T-helper 2 cell treated with Interferon-gamma antibody and Interleukin-4, amounts not matched to agents 5 μg/mL and 100 μg/mL, for 36 hours (primary cell): ENCODE results near the gene KLHL40.

ENCODE experiments used
- DNase-seq: peaks from one replicate; pipeline ENCODE4 v3.0.0; 2021; ENCODE audit warnings: low spot score
- H3K27ac Mint-ChIP-seq: one replicate; pipeline ENCODE4 v1.8.0; 2021; ENCODE audit warnings: mild to moderate bottlenecking, mixed read lengths
- H3K27me3 Mint-ChIP-seq: one replicate; pipeline ENCODE4 v1.8.0; 2021; ENCODE audit warnings: low read depth, mixed read lengths
- H3K36me3 Mint-ChIP-seq: one replicate; pipeline ENCODE4 v1.8.0; 2021; ENCODE audit warnings: low read depth, mixed read lengths
- H3K4me1 Mint-ChIP-seq: one replicate; pipeline ENCODE4 v1.8.0; 2021; ENCODE audit warnings: low read depth, mixed read lengths
- H3K4me3 Mint-ChIP-seq: one replicate; pipeline ENCODE4 v1.8.0; 2022; ENCODE audit warnings: mild to moderate bottlenecking, moderate library complexity, mixed read lengths
- H3K9me3 Mint-ChIP-seq: one replicate; pipeline ENCODE4 v1.8.0; 2021; ENCODE audit warnings: mixed read lengths

The KLHL40 gene

DNA sequence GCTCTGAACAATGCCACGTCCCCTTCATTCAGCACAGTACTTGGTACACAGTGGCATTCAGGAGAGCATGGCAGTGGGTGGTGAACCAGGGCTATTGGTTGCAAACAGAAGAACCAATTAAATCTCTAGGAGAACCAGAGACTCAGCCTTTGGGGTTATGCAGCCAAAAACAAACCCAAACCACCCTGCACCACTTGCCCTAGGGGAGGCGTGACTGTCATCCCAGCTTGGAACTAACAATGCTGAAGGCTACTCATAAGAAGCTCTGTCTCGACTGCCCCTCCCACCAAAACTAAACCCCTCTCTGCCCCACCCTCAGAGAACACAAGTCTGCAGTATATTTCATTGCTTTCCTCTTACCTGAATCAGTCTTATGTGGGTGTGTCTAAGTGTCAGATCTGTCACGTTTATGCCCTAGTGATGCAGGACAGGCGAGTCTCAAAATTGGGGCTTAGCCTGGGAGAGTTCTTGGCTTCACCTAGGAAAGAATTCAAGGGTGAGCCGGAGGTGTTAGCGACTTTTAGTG is 15.2 kb upstream of the KLHL40 start:
- Mint-ChIP-seq H3K4me1 (no peaks in the 10 kb centered on the region), H3K4me3 (no peak overlapping the region), H3K27ac (no peak overlapping the region), H3K36me3 (no peaks in the 10 kb centered on the region), H3K27me3 (no peaks in the 10 kb centered on the region), H3K9me3 (peaks cover 3% of the 10 kb centered on the region)
- no peak for DNase-seq

DNA sequence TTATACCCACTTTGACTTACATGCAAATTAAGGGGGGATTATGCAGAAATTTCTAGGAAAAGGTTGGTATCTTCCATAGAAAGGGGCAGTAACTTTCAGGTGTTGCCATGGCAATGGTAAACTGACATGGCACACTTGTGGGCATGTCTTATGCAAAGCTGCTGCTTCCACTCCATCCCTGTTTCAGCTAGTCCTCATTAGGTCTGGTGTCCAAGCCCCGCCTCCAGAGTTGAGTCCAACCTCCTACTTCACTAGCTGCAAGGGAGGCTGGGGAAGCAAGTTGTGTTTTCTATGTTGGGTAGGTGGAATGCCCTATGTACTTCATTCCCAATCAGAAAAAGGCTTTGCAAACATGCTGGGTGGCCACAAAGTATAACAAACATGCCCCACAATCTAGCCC is 14.7 kb upstream of the KLHL40 start:
- H3K4me3 Mint-ChIP-seq, result no peak overlapping the region
- peaks cover 3% of the 10 kb centered on the region for H3K9me3 Mint-ChIP-seq
- no peak for DNase-seq
- no peak overlapping the region for H3K27ac Mint-ChIP-seq
- no peaks in the 10 kb centered on the region for H3K36me3 Mint-ChIP-seq
- H3K4me1 Mint-ChIP-seq, result no peaks in the 10 kb centered on the region
- H3K27me3 Mint-ChIP-seq, result no peaks in the 10 kb centered on the region

DNA sequence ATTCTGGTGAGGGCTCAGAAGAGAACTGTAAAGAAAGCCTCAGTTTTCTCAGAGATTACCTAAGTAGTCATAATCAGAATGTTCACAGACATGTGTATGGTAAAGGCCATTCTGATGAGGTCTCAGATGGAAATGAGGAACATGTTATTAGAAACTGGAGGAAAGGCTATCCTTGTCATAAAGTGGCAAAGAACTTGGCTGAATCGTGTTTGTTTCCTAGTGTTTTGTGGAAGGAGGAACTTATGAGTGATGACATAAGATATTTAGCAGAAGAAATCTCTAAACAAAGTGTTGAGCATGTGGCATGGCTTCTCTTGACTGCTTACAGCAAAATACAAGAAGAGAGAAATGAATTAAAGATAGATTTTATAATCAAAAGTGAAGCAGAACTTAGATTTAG is 12.8 kb upstream of the KLHL40 start:
- Mint-ChIP-seq H3K9me3 (peaks cover 18% of the 10 kb centered on the region), H3K27ac (no peak overlapping the region), H3K27me3 (no peaks in the 10 kb centered on the region), H3K4me1 (no peaks in the 10 kb centered on the region), H3K36me3 (no peaks in the 10 kb centered on the region), H3K4me3 (no peak overlapping the region)
- DNase-seq, result no peak

DNA sequence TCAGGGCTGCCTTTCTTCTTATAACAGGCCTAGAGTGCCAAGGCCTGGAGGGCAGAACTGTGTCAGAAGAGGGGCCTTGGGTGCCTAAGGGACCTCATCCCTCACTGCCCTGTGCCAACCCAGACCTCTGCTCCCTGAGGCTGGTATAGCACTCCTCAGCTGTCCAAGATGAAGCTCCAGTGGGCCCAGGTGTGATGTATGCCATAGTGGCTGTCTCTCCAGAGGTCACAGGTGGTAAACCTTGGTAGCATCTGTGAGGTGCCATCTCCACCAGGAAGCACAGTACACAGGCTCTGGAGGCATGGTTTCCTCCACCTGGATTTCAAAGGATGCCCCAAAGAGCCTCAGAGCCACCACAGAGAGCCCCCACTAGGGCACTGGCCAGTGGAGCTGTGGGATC is 12.3 kb upstream of the KLHL40 start:
- Mint-ChIP-seq H3K27ac (no peak overlapping the region), H3K9me3 (peaks cover 24% of the 10 kb centered on the region), H3K27me3 (no peaks in the 10 kb centered on the region), H3K4me3 (no peak overlapping the region), H3K4me1 (no peaks in the 10 kb centered on the region), H3K36me3 (no peaks in the 10 kb centered on the region)
- DNase-seq, result no peak

DNA sequence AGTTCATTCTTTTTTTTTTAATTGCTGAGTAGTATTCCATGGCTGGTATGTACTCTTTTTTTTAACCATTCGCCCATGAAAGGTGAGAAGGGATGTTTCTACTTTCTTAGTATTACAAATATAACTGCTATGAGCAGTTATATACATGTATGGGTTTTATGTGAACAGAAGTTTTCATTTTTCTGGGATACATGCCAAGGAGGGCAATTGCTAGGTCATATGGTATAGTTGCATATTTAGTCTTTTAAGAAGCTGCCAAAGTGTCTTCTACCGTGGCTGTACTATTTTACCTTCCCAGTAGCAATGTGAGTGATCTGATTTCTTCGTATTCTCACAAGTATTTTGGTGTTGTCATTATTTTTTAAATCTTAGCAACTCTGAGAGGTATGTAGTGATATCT is 11.2 kb upstream of the KLHL40 start:
- H3K27me3 Mint-ChIP-seq, result no peaks in the 10 kb centered on the region
- no peak overlapping the region for H3K4me3 Mint-ChIP-seq
- H3K4me1 Mint-ChIP-seq, result no peaks in the 10 kb centered on the region

DNA sequence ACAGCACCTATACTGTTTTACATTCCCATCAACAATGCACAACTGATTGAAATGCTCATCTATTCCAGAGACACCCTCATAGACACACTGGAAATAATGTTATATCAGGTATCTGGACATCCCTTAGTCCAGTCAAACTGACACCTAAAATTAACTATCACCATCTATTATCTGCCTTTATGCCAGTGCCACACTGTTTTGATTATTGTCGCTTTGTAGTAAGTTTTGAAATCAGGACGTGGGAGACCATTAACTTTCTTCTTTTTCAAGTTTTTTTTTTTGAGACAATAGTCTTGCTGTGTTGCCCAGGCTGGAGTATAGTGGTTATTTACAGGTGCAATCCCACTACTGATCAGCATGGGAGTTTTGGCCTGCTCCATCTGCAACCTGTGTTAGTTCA is 9.4 kb upstream of the KLHL40 start:
- Mint-ChIP-seq H3K9me3 (peaks cover 27% of the 10 kb centered on the region), H3K4me1 (no peaks in the 10 kb centered on the region), H3K36me3 (no peaks in the 10 kb centered on the region), H3K27ac (no peak overlapping the region), H3K27me3 (no peaks in the 10 kb centered on the region), H3K4me3 (no peak overlapping the region)
- no peak for DNase-seq

More for the DNA sequence above, 11.2 kb upstream of the KLHL40 start:
- Mint-ChIP-seq H3K9me3 (peaks cover 27% of the 10 kb centered on the region), H3K36me3 (no peaks in the 10 kb centered on the region), H3K27ac (no peak overlapping the region)
- DNase-seq, result no peak

DNA sequence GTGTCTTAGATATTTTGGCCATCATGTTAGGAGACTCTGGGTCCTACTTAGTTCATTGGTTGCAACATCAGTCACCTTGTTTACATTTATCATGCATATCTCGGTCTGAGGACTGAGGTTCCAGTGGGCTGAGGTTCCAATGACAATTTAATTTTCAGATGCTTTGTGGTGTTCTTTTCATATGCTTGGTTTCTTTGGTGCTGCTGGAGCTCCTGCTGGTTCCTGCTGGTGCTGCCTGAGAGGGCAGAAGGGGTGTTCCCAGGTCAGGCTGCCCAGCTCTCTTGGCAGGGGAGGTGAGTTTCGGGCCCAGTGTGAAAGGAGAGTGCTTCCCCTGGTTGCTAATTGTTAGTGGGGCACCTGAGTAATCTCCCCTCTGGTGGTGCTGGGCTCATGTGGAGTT is 6.9 kb upstream of the KLHL40 start:
- no peaks in the 10 kb centered on the region for H3K27me3 Mint-ChIP-seq
- H3K36me3 Mint-ChIP-seq, result no peaks in the 10 kb centered on the region
- H3K4me1 Mint-ChIP-seq, result no peaks in the 10 kb centered on the region
- H3K27ac Mint-ChIP-seq, result no peak overlapping the region
- H3K4me3 Mint-ChIP-seq, result no peak overlapping the region
- DNase-seq, result no peak
- peaks cover 27% of the 10 kb centered on the region for H3K9me3 Mint-ChIP-seq

DNA sequence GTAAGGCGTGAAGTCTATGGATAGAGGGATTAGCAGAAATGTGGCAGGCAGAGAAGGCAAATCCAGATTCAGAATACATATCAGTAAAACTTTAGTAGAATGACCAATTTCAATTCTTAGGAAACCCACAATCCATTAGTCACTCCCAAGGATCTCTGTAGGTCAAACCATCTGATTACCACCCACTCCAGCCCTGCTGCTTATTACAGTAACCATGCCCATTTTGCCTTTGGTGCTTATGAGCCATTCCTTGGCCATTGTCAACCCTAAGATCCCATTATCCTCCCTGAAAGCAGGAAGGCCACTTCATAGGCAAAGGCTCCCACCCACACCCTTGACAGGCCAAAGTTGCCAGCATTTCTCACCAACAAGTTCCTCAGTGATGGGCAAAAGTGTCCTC is 5.1 kb upstream of the KLHL40 start:
- H3K27me3 Mint-ChIP-seq, result no peaks in the 10 kb centered on the region
- no peak overlapping the region for H3K27ac Mint-ChIP-seq
- no peak for DNase-seq
- no peaks in the 10 kb centered on the region for H3K36me3 Mint-ChIP-seq
- H3K4me3 Mint-ChIP-seq, result no peak overlapping the region
- H3K9me3 Mint-ChIP-seq, result peaks cover 27% of the 10 kb centered on the region
- no peaks in the 10 kb centered on the region for H3K4me1 Mint-ChIP-seq

DNA sequence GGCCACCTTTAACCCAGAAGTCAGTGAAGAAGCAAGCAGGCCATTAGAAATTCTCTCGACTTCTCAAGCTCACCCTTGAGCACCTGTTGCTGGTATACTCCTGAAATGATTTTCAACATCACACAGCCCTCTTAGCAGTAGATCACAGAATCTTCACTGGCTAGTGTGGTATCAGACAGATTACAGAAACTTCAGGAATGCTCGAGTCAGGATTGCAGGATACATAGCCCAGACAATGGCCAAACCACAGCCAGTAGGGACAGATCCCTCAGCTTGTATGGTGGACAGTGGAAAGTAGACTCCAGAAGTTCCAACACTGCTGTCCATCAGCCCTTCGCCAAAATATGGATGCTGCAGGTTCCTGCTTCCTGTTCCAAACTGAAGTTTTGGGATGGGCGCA is 4.5 kb upstream of the KLHL40 start:
- Mint-ChIP-seq H3K27ac (no peak overlapping the region), H3K27me3 (peaks cover under 1% of the 10 kb centered on the region), H3K36me3 (no peaks in the 10 kb centered on the region), H3K9me3 (peaks cover 27% of the 10 kb centered on the region), H3K4me1 (peaks cover under 1% of the 10 kb centered on the region), H3K4me3 (no peak overlapping the region)
- no peak for DNase-seq

DNA sequence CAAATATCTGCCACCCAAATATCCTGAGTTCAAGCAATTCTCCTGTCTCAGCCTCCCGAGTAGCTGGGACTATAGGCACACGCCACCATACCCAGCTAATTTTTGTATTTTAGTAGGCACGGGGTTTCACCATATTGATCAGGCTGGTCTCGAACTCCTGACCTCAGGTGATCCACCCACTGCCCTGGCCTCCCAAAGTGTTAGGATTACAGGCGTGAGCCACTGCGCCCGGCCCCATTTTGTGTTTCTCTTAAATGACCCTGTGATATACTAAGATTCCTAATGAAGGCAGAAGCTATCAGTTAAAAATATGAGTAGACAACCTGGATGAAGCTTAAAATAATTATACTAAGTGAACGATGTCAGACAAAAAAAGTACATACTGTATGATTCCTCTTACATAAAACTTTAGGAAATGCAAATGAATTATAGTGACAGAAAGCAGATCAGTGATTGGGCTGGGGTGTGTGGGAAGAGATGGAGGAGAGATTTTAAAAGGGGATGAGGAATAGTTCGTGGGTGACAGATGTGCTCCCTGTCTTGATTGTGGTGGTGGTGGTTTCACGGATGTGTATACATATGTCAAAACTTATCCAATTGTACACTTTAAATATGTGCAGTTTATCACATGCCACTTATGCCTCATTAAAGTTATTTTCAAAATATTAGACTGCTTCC is 3.8 kb upstream of the KLHL40 start:
- Mint-ChIP-seq H3K27ac (no peak overlapping the region), H3K4me1 (peaks cover 2% of the 10 kb centered on the region), H3K27me3 (peaks cover 4% of the 10 kb centered on the region), H3K9me3 (peaks cover 20% of the 10 kb centered on the region), H3K4me3 (no peak overlapping the region), H3K36me3 (no peaks in the 10 kb centered on the region)
- DNase-seq, result no peak

DNA sequence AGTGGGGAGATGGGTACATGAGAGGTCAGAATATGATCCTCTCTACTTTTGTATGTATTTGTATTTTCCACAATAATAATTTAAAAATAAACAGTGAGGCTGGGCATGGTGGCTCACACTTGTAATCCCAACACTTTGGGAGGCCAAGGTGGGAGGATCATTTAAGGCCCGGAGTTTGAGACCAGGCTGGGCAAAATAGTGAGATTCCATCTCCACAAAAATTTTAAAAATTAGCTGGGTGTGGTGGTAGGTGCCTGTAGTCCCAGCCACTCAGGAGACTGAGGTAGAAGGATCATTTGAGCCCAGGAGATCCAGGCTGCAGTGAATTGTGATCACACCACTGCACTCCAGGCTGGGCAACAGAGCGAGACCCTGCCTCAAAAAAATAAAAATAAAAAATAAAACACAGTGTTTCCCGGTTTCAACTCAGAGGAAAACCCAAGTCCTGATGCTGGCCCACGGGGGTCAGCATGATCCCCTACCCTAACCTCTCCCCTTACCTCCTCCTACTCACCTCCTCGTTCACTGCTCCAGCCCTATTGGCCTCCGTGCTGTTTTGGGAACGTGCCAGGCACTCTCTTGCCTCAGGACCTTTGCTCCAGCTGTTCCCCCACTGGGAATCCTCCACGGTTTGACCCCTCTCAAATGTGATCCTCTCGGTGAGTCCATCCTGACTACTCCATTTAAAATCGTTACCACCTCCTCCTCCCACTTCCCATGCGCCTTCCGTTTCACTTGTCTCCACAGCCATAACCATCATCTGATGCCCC is 2.9 kb upstream of the KLHL40 start:
- H3K9me3 Mint-ChIP-seq, result peaks cover 12% of the 10 kb centered on the region
- peaks cover 7% of the 10 kb centered on the region for H3K27me3 Mint-ChIP-seq
- no peak overlapping the region for H3K27ac Mint-ChIP-seq
- H3K4me3 Mint-ChIP-seq, result no peak overlapping the region
- no peaks in the 10 kb centered on the region for H3K36me3 Mint-ChIP-seq
- H3K4me1 Mint-ChIP-seq, result peaks cover 2% of the 10 kb centered on the region
- no peak for DNase-seq

DNA sequence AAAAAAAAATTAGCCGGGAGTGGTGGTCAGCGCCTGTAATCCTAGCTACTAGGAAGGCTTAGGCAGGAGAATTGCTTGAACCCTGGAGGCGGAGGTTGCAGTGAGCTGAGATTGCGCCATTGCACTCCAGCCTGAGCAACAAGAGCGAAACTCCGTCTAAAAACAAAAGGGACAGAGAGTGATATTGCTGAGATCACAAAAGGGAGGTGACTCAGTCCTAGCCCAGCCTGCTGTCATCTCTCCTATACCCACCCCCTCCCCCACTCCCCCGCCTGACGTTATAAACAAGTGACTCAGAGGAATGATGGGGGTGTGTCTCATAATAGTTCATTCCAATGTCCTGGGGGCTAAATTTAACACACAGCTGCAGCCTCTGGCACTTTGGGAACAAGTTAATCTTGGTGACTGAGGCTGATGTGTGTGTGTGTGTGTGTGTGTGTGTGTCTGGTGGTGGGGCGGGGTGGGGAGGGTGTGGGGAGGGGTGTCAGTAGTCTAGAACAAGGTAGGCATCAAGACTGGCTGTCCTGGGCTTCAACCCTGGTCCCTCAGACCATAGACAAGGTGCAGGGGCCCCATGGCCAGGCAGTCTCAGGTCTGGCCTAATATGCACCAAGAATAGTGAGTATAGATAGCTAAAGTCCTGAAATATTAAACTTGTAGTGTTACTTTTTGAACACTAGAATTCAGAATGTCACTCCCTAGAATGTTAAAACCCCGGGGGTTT is 1.3 kb upstream of the KLHL40 start:
- Mint-ChIP-seq H3K27ac (no peak overlapping the region), H3K9me3 (no peaks in the 10 kb centered on the region), H3K27me3 (peaks cover 7% of the 10 kb centered on the region), H3K36me3 (no peaks in the 10 kb centered on the region), H3K4me3 (no peak overlapping the region), H3K4me1 (peaks cover 2% of the 10 kb centered on the region)
- DNase-seq, result peak; percentile 21

DNA sequence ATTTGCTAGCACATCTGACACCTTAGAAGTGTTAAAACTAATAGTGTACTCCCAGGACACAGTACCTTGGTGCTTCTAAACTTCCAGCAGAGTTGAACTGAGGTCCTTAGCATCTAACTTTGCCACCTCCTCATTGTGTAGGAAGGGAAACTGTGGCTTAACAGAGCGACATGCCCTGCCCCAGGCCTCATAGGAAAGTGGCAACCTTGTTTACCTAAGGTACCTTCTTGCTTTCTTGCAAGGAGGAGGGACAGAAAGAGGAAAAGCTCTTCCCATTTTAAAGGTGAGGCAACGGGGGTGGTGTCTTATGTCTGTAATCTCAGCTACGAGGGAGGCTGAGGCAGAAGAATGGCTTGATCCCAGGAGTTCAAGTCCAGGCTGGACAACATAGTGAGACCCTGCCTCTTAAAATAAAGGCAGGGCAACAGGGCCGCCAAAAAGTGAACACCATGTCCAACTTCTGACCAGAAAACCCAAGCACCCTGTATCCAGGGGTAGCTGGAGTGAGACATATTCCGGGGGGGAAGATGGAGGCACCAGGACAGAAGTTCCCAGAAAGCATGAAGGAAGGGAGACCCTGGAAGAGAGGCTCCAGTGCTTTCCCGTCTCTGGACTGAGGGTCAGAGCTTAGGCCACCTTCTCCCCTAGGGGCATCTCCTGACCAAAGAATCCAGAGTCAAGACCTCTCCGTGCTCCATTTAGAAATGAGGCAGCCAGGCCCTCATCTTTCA is 540 bp upstream of the KLHL40 start:
- no peak for DNase-seq
- no peak overlapping the region for H3K27ac Mint-ChIP-seq
- H3K4me3 Mint-ChIP-seq, result no peak overlapping the region
- no peaks in the 10 kb centered on the region for H3K36me3 Mint-ChIP-seq
- peaks cover 2% of the 10 kb centered on the region for H3K4me1 Mint-ChIP-seq
- peaks cover 7% of the 10 kb centered on the region for H3K27me3 Mint-ChIP-seq
- H3K9me3 Mint-ChIP-seq, result no peaks in the 10 kb centered on the region
